Dendritic cell treated with granulocyte-macrophage colony-stimulating factor and Interleukin-4, amounts not matched to agents 40 ng/mL and 50 ng/mL, for 4 days (primary cell): Measurements from ENCODE around the gene MRPL34.

Source experiments
- H3K27ac Mint-ChIP-seq: one replicate; pipeline ENCODE4 v1.8.0; 2022; ENCODE audit warnings: mild to moderate bottlenecking, mixed read lengths
- H3K27me3 Mint-ChIP-seq: one replicate; pipeline ENCODE4 v1.8.0; 2022; ENCODE audit warnings: mild to moderate bottlenecking, mixed read lengths
- H3K36me3 Mint-ChIP-seq: one replicate; pipeline ENCODE4 v1.8.0; 2022; ENCODE audit warnings: low read depth, mixed read lengths
- H3K4me1 Mint-ChIP-seq: one replicate; pipeline ENCODE4 v1.8.0; 2022; ENCODE audit warnings: low read depth, mixed read lengths
- H3K4me3 Mint-ChIP-seq: one replicate; pipeline ENCODE4 v1.8.0; 2022; ENCODE audit warnings: mild to moderate bottlenecking, moderate library complexity, mixed read lengths
- H3K9me3 Mint-ChIP-seq: one replicate; pipeline ENCODE4 v1.8.0; 2022; ENCODE audit warnings: mixed read lengths
- intact Hi-C: fragments of 100-400 bp; cut with micrococcal nuclease; formaldehyde crosslinking; loops from one replicate; pipeline ENCODE4 v1.15.0; 2022

MRPL34 gene

GRCh38 chr19:17332677-17333581, 27.3 kb downstream of the MRPL34 start:
- peak overlapping the region; percentile 59 for H3K4me3 Mint-ChIP-seq
- H3K27ac Mint-ChIP-seq, result peak overlapping the region; percentile 27
- H3K4me1 Mint-ChIP-seq, result peaks cover 76% of the 10 kb centered on the region
- H3K27me3 Mint-ChIP-seq, result peaks cover 31% of the 10 kb centered on the region
- peaks cover 70% of the 10 kb centered on the region for H3K36me3 Mint-ChIP-seq
- no peaks in the 10 kb centered on the region for H3K9me3 Mint-ChIP-seq
- intact Hi-C loops, result no loop called here

DNA sequence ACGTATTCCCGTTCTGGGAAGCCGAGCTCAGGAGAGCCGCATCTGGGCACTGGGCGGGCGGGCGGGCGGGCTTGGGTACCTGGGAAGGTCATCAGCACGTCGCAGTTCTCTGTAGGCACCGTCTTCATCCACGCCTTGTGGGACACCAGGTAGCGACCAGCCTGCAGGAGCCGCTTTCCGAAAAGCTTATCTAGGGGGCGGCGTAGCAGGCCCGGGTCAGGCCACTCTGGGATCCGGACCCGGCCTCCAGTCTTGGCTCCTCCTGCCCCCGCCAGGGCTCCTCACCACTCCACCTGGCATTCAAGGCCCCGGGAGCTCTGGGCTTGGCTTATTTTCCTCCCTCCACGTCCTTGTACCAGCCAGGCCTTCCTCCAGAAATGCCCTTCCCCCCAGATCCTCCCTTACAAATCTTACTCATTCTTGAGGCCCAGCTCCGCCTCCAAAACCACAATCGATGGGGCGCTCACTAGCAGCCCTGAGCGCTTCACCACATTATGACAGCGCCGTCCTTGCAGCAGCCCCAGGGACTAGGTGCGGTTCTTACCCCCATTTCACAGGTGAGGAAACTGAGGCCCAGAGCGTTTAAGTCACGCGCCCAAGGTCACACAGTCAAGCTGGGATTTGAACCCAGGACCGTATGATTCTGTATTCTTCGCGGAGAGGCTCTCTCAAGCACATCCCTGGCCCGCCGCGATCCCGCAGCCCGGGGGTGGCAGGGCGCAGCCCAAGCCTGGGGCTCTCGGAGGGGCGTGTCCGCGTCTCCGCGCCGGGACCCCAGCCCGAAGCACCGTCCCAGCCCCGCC, 28.1 kb downstream of the MRPL34 start:
- Mint-ChIP-seq H3K9me3 (no peaks in the 10 kb centered on the region), H3K4me3 (peak overlapping the region; percentile 92), H3K36me3 (peaks cover 72% of the 10 kb centered on the region), H3K4me1 (peaks cover 76% of the 10 kb centered on the region), H3K27ac (peak overlapping the region; percentile 86), H3K27me3 (peaks cover 27% of the 10 kb centered on the region)
- intact Hi-C loops, result no loop called here

- Mint-ChIP-seq H3K36me3 (peaks cover 72% of the 10 kb centered on the region), H3K9me3 (no peaks in the 10 kb centered on the region), H3K27ac (peak within 1 kb of the TSS; percentile 86), H3K4me3 (peak within 1 kb of the TSS; percentile 92), H3K27me3 (peaks cover 18% of the 10 kb centered on the region), H3K4me1 (peaks cover 67% of the 10 kb centered on the region)
- intact Hi-C loops, result no loop called here
Observed at GRCh38 chr19:17334414-17335409, 29.0 kb downstream of the MRPL34 start, which contains the start of gene ANO8. ANO8 (minus strand) TSS chr19:17334855; CDS start chr19:17334670, 185 bp downstream.

GRCh38 chr19:17335575-17335974, 29.9 kb downstream of the MRPL34 start:
- Mint-ChIP-seq H3K4me3 (peak overlapping the region; percentile 58), H3K27me3 (peaks cover 9% of the 10 kb centered on the region), H3K9me3 (no peaks in the 10 kb centered on the region), H3K36me3 (peaks cover 69% of the 10 kb centered on the region), H3K4me1 (peaks cover 64% of the 10 kb centered on the region), H3K27ac (peak overlapping the region; percentile 99)
- intact Hi-C loops, result no loop called here

DNA sequence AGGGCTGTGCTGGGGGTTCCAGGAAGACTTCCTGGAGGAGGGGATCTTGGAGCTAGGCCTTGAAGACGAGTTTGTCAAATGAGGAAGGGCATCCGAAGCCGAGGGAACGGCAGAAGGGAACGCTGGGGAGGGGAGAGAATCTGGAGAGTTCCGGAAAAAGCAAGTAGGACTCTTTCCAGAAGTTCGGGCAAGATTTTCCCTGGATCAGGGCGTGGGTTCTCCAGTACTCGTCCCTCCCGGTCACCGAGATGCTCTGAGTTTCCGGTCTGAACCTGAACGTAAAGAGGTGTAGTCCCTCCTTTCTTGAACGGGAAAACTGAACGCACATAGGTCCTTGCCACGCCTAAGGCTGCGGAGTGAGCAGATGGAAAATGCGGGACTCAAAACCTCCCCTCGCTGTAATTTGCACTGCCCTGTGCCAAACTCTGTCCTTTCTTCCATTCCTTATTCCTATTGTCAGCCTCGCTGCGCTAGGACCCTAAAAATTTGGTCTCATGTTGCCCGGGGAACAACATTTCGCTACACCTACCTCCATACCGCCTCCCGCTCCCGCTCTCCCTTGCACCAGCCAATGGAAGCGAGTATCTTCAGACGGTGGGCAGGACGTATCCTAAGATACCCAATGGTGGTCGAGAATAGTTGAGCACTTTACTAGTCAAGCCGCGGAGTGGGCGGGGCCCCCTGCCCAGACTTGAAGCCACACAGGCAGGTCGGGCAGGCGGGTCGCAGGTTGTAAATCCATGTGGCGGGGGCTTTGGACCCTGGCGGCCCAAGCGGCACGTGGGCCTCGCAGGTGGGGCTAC, 31.4 kb downstream of the MRPL34 start, which contains the start of gene GTPBP3:
GTPBP3 (plus strand) TSS at position 682 of the 803 bp plus-strand sequence; CDS start at position 741, 59 bp downstream.
- H3K36me3 Mint-ChIP-seq, result peaks cover 75% of the 10 kb centered on the region
- H3K27me3 Mint-ChIP-seq, result no peaks in the 10 kb centered on the region
- H3K4me3 Mint-ChIP-seq, result peak within 1 kb of the TSS; percentile 97
- peak within 1 kb of the TSS; percentile 99 for H3K27ac Mint-ChIP-seq
- intact Hi-C loops, result loop anchor here (1.0 to 2.0 kb wide), 2 partner anchors 28 to 44 kb away; partner anchors contain the start of gene DDA1
- H3K4me1 Mint-ChIP-seq, result peaks cover 65% of the 10 kb centered on the region
- no peaks in the 10 kb centered on the region for H3K9me3 Mint-ChIP-seq

GRCh38 chr19:17337675-17338432, 32.2 kb downstream of the MRPL34 start:
- H3K36me3 Mint-ChIP-seq, result peaks cover 75% of the 10 kb centered on the region

DNA sequence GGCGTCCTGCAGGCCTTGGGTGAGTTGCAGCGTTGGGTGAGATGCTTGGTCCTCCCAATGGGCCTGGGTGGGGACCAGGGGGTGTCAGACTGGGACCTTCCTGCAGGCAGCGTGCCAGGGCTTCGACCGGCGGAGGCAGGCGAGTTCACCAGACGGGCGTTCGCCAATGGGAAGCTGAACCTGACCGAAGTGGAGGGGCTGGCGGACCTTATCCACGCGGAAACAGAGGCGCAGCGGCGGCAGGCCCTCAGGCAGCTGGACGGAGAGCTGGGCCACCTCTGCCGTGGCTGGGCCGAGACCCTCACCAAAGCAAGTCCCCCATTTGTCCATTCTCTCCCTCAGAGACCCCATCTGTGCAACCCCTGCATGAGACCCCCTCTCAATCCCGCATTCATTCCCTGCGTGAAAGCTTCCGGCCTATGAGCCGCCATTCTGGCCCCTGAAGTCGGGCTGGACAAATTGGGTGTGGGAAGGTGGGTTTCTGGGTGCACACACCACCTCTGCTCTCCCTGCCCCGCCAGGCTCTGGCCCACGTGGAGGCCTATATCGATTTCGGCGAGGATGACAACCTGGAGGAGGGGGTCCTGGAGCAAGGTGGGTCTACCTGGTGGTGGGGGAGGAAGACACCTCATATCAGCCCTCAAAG, 32.9 kb downstream of the MRPL34 start:
- H3K36me3 Mint-ChIP-seq, result peaks cover 70% of the 10 kb centered on the region
- H3K27me3 Mint-ChIP-seq, result no peaks in the 10 kb centered on the region
- peaks cover 55% of the 10 kb centered on the region for H3K4me1 Mint-ChIP-seq
- H3K4me3 Mint-ChIP-seq, result peak overlapping the region; percentile 97
- intact Hi-C loops, result no loop called here
- peak overlapping the region; percentile 99 for H3K27ac Mint-ChIP-seq
- no peaks in the 10 kb centered on the region for H3K9me3 Mint-ChIP-seq

More at GRCh38 chr19:17337675-17338432, 32.2 kb downstream of the MRPL34 start:
- Mint-ChIP-seq H3K4me3 (peak overlapping the region; percentile 97), H3K27me3 (no peaks in the 10 kb centered on the region), H3K9me3 (no peaks in the 10 kb centered on the region), H3K27ac (peak overlapping the region; percentile 99), H3K4me1 (peaks cover 62% of the 10 kb centered on the region)
- intact Hi-C loops, result loop anchor here (1.0 to 2.0 kb wide), 2 partner anchors 29 to 45 kb away; partner anchors contain the start of gene DDA1

DNA sequence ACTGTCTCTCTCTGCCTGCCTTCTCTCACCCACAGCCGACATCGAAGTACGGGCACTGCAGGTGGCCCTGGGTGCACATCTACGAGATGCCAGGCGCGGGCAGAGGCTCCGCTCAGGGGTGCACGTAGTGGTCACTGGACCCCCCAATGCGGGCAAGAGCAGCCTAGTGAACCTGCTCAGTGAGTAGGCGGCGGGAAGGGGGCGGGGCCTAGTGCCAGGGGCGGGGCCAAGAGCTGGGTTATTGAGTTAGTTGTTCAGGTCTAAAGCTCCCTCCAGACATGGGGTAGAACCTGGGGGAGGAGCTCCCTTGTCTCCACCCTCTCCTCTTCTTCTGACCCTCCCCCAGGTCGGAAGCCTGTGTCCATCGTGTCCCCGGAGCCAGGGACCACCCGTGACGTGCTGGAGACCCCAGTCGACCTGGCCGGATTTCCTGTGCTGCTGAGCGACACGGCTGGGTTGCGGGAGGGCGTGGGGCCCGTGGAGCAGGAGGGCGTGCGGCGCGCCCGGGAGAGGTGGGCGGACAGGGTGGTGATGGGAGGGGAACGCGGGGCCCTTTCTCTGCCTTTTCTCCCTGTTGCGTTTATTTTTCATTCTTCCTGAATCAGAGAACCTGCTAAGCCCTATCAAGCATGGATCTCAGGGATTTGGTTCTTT, 33.5 kb downstream of the MRPL34 start:
- Mint-ChIP-seq H3K27me3 (no peaks in the 10 kb centered on the region), H3K4me1 (peaks cover 49% of the 10 kb centered on the region), H3K27ac (no peak overlapping the region), H3K36me3 (peaks cover 64% of the 10 kb centered on the region), H3K4me3 (no peak overlapping the region), H3K9me3 (no peaks in the 10 kb centered on the region)
- intact Hi-C loops, result no loop called here

DNA sequence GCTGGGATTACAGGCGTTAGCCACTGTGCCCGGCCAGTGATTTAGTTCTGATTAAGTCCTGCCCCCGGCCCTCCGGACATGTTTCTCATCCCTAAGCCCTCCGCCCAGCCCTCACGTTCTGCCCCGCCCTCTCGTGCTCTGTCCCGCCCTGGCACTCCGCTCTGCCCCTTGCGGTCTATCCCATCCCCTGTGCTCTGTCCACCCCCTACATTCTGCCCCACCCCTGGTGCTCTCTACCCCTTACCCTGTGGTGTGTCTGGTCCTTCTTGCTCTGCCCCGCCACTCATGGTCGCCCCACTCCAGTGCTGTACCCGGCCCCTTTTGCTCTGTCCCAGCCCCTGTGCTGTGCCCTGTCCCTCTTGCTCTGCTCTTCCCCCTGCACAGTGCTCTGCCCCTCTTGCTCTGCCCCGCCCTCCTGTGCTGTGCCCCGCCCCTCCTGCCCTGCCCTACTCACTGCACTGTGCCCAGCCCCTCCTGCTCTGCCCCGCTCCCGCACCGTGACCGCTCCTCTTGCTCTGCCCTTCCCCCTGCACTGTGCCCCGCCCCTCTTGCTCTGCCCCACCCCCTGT, 34.7 kb downstream of the MRPL34 start:
- Mint-ChIP-seq H3K4me1 (peaks cover 40% of the 10 kb centered on the region), H3K4me3 (no peak overlapping the region), H3K27ac (no peak overlapping the region), H3K36me3 (peaks cover 64% of the 10 kb centered on the region), H3K9me3 (no peaks in the 10 kb centered on the region), H3K27me3 (no peaks in the 10 kb centered on the region)
- intact Hi-C loops, result no loop called here

- Mint-ChIP-seq H3K27ac (no peak overlapping the region), H3K27me3 (no peaks in the 10 kb centered on the region), H3K36me3 (peaks cover 64% of the 10 kb centered on the region), H3K9me3 (no peaks in the 10 kb centered on the region), H3K4me3 (no peak overlapping the region), H3K4me1 (peaks cover 41% of the 10 kb centered on the region)
- intact Hi-C loops, result no loop called here
Observed at GRCh38 chr19:17340871-17341357, 35.2 kb downstream of the MRPL34 start.

DNA sequence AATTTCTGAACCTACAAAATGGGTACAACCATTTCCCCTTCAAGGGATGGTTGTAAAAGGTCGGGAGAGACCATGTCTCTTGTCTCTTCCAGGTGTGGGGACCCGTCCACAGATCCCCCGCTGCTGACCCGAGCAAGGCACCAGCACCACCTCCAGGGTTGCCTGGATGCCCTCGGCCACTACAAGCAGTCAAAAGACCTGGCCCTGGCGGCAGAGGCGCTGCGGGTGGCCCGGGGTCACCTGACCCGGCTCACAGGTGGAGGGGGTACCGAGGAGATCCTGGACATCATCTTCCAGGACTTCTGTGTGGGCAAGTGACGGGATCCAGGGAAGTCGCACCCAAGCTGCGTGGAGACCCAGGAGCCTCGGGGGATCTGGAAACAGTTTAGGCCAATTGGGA, 35.7 kb downstream of the MRPL34 start:
- H3K27ac Mint-ChIP-seq, result no peak overlapping the region
- peaks cover 2% of the 10 kb centered on the region for H3K27me3 Mint-ChIP-seq
- H3K36me3 Mint-ChIP-seq, result peaks cover 63% of the 10 kb centered on the region
- H3K4me3 Mint-ChIP-seq, result no peak overlapping the region
- no peaks in the 10 kb centered on the region for H3K9me3 Mint-ChIP-seq
- intact Hi-C loops, result no loop called here
- peaks cover 41% of the 10 kb centered on the region for H3K4me1 Mint-ChIP-seq
